NB4 (cell line): ENCODE results near the gene VPS35L.

Source experiments
- CTCF ChIP-seq: IDR thresholded peaks from one replicate; pipeline ENCODE4 v1.5.1; 2012; ENCODE audit warnings: low read depth, low read length
- MAX ChIP-seq: IDR thresholded peaks from 2 replicates; pipeline ENCODE4 v1.6.1; 2011; ENCODE audit warnings: low read depth, low read length
- MYC ChIP-seq: IDR thresholded peaks from 2 replicates; pipeline ENCODE4 v1.6.1; 2011; ENCODE audit warnings: low read depth, low read length
- POLR2A ChIP-seq: IDR thresholded peaks from 2 replicates; pipeline ENCODE4 v1.6.1; 2011; ENCODE audit warnings: mild to moderate bottlenecking; ENCODE audit not compliant: insufficient read length; ENCODE audit errors: extremely low read depth

- TF ChIP-seq CTCF = no peak
- TF ChIP-seq POLR2A = no peak
- TF ChIP-seq MAX = no peak
- no peak for TF ChIP-seq MYC
Measured at GRCh38 chr16:19599968-19600716, 44.6 kb downstream of the VPS35L start.
